ENCODE results near the gene SIRT7.

DNA sequence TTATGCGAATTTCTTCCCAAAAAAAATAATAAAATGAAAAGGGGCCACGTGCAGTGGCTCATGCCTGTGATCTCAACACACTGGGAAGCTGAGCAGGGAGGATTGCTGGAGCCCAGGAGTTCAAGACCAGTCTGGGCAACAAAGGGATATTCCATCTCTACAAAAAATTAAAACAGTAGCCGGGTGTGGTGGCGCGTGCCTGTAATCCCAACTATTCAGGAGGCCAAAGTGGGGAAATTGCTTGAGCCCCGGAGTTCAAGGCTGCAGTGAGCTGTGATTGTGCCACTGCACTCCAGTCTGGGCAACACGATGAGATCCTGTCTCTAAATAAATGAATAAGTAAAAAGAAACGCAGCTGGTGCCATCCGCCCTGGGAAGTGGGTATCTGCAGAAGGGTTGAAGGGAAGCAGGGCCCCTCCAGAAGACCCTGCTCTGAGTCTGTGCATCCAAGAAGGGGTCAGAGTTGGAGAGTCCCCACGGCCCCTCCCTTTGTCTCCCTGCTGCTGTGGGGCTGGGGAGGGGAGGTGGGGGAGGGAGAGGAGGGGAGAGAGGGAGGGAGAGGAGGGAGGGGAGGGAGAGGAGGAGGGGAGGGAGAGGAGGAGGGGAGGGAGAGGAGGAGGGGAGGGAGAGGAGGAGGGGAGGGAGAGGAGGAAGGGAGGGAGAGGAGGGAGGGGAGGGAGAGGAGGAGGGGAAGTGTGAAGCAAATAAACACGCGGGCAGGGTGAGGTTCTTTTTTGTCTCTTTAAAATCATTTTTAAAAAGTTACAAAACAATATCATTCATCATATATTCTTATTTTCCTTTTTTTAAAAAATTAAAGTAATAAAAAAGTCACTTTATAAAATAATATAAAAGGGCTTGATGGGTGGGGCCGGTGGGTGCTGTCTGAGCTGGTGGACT is 34.1 kb upstream of the SIRT7 start:
- TF ChIP-seq CTCF (IDR thresholded peaks at IDR 0.05) (no peak), POLR2A (IDR thresholded peaks at IDR 0.05) (no peak)

Measured in heart left ventricle (tissue), 13 donors.